Stimulated activated CD4-positive, alpha-beta T cell treated with anti-CD3 and anti-CD28 coated beads, TNF-alpha, amount 100 ng/mL, for 24 hours (primary cell): ENCODE measurements around the gene CTDSPL.

Experiments
- DNase-seq, 3 experiments: peaks; one replicate each; pipeline ENCODE4 v3.0.0-alpha.2; 2020; ENCODE audit warnings: low read depth in 3 of 3

Gene CTDSPL

GRCh38 chr3:38001456-38002081, 139.9 kb downstream of the CTDSPL start:
- no peak for DNase-seq

DNA sequence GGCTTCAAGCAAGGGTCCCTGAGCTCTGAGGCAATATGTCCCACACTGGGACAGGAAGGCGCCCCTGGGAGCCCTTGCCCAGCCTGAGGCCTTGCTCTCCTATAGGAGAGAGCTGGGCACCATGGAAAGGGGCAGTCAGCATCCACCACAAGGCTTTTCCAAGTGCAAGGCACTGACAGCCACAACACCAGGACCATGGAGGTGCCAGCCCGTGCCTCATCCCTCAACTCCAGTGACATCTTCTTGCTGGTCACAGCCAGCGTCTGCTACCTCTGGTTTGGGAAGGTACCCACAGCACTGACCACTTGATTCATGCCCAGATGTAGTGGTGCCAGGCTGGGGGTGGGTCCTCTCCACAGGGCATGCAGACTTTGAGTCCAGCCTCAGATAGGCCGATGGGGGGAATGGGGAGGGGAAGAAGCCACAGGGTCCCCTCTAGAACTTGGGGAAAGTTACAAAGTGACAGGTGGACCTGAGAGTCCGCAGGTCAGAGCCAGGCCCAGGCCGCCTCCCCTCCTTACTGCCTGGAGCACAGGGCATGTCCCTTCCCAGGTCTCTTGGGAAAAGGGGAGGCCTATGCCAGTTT, 140.7 kb downstream of the CTDSPL start:
- no peak for DNase-seq

GRCh38 chr3:38002940-38003339, 141.3 kb downstream of the CTDSPL start:
- no peak for DNase-seq

GRCh38 chr3:38003371-38003816, 141.7 kb downstream of the CTDSPL start:
- peak in 1 of 3 experiments; percentile 56 for DNase-seq

DNA sequence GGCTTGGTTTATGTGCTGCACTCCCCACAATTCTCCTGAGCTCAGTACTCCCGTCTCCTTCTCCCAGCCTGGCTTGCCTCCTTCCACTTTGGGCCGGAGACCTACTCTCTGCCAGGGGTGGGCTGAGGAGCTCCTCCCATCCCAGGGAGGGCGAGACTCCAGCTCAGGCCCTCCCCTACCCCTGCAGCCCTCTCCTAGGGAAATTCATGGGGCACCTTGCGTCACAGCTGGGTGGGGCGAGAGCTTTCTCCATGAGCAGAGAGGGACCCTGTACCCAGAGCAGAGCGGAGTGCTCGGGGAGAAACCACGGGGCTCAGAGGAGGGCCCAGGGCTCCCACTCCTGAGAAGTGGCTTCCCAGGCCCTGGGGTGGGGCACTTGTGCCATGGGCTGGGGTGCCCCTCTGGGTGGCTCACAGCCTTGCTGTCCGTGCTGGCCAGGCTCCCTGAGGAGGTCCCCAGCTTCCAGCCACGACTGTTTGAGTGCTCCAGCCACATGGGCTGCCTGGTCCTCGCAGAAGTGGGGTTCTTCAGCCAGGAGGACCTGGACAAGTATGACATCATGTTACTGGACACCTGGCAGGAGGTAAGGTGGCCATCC, 142.2 kb downstream of the CTDSPL start:
- DNase-seq: no peak

- peak in 1 of 3 experiments; percentile 42 for DNase-seq
These were observed 142.9 kb downstream of the CTDSPL start for GRCh38 chr3:38004415-38005075.

GRCh38 chr3:38005076-38006020, 143.7 kb downstream of the CTDSPL start:
- no peak for DNase-seq

DNA sequence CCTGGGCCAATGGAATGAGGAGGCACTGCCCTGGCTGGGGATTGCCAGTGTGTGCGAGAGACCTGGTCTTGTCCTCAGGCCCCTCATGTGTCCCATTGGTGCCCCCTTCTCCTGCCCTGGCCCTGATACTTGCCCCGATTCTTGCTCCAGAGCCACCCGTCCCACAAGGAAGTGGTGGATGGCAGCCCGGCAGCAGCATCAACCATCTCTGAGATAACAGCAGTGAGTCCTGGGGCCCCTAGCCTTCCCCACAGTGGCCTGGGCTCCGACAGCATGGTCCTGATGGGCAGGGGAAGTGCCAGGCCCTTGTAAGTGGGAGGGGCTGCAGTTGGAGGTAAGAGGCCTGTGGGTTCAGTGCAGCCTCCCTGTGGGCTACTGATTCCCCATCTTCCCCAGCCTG, 144.4 kb downstream of the CTDSPL start:
- DNase-seq: no peak

GRCh38 chr3:38006445-38006995, 144.8 kb downstream of the CTDSPL start:
- no peak for DNase-seq

GRCh38 chr3:38007754-38008090, 146.0 kb downstream of the CTDSPL start:
- DNase-seq: no peak

- no peak for DNase-seq
These were observed 146.6 kb downstream of the CTDSPL start for GRCh38 chr3:38008191-38008701.

GRCh38 chr3:38008971-38009580, 147.4 kb downstream of the CTDSPL start:
- no peak for DNase-seq

DNA sequence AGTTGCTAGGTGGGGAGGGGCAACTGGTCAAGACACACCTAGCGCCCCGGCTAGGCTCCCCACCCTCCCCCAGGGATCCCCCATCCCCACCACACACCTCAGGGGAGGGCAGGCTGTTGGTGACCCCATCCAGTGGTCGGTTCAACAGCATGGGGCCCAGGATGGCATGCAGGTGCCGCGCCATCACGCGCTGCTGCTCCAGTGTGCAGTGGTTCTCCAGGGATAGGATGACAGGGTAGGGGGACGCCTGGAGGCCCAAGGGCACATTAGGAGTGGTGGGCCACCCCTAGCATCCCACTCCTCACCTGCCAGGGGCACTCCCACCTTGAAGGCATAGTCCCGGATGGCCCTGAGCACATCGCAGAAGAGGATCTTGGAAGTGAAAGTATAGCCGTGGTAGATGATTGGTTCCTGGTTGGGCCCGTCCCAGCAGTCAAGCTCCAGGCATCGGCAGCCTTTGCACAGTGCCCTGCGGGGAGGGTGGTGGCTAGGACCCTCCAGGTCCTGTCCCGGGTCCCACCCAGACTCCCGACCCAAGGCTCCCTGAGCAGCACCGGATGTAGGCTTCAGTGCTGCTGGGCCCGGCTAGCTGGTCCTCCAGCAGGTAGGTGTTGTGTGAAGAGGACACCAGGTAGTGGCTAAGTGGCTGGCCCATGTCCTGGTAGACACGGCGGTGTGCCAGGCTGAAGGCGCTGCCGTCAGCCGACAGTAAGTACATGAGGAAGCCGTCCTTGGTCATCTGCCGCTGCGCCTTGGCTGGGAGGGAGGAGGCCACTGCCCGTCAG, 148.3 kb downstream of the CTDSPL start:
- no peak for DNase-seq

GRCh38 chr3:38011111-38011510, 149.4 kb downstream of the CTDSPL start:
- no peak for DNase-seq

GRCh38 chr3:38015485-38015884, 153.8 kb downstream of the CTDSPL start:
- no peak for DNase-seq

GRCh38 chr3:38015984-38016383, 154.3 kb downstream of the CTDSPL start:
- DNase-seq: no peak

GRCh38 chr3:38016410-38016809, 154.7 kb downstream of the CTDSPL start:
- DNase-seq: no peak

DNA sequence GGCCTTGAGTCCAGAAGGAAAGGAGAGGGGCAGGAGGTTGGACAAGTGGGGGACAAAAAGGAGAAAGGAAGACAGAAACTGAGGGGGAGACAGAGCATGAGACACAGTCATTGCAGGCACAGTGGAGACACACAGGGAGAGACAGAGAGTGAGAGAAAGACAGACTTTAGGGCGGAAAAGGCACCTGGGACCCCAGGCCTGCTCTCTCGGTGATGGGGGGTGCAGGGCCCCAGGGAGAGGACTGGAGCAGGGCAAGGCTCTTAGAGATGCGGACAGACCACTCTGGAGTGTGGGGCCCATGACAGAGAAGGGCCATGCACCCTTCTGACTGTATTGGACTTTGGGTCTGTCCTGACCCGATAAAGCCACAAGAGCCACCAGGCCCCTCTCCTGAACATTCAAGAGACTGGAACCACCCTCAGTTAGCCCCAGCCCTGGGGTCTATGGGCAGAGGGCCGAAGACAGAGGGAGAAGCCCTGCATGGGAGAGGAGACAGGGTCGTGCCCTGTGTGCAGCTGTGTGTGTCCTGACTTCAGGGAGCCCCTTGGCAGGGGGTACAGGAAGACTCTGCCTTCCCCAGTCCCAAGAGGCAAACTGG, 155.3 kb downstream of the CTDSPL start:
- DNase-seq: no peak

GRCh38 chr3:38017445-38018295, 156.0 kb downstream of the CTDSPL start:
- DNase-seq: no peak
